ENCODE data around the gene PDGFC.

The PDGFC gene

GRCh38 chr4:156729416-156729815 is 242.2 kb downstream of the PDGFC start:
- TF ChIP-seq CTCF (IDR thresholded peaks at IDR 0.05): no peak
- Histone ChIP-seq H3K27ac (no peak overlapping the region), H3K4me3 (no peak overlapping the region)

GRCh38 chr4:156725257-156725656 is 246.3 kb downstream of the PDGFC start:
- DNase-seq (ENCODE audit: low spot score): no peak
- no peak for TF ChIP-seq CTCF (IDR thresholded peaks at IDR 0.05)
- H3K4me3 ChIP-seq: no peak overlapping the region

More at GRCh38 chr4:156729416-156729815, 242.2 kb downstream of the PDGFC start:
- no peak for DNase-seq (ENCODE audit: low spot score)

GRCh38 chr4:156723951-156724668 is 247.5 kb downstream of the PDGFC start:
- TF ChIP-seq CTCF (IDR thresholded peaks at IDR 0.05): no peak
- DNase-seq (ENCODE audit: low spot score): no peak
- Histone ChIP-seq H3K27ac (no peak overlapping the region), H3K4me3 (no peak overlapping the region)

More at GRCh38 chr4:156725257-156725656, 246.3 kb downstream of the PDGFC start:
- H3K27ac ChIP-seq: no peak overlapping the region

- DNase-seq (ENCODE audit: low spot score): no peak
- Histone ChIP-seq H3K4me3 (no peak overlapping the region), H3K27ac (no peak overlapping the region)
- TF ChIP-seq CTCF (IDR thresholded peaks at IDR 0.05): no peak
Observed at GRCh38 chr4:156718226-156718625, 253.4 kb downstream of the PDGFC start.

GRCh38 chr4:156711193-156711590 is 260.4 kb downstream of the PDGFC start:
- no peak for TF ChIP-seq CTCF (IDR thresholded peaks at IDR 0.05)
- H3K4me3 ChIP-seq: no peak overlapping the region

More at GRCh38 chr4:156711193-156711590, 260.4 kb downstream of the PDGFC start:
- no peak for DNase-seq (ENCODE audit: low spot score)
- H3K27ac ChIP-seq: no peak overlapping the region
